Suprapubic skin (tissue), 4 donors: Measurements from ENCODE around the gene PAIP2B. TPM values are rescaled to one million over a fixed set of nuclear protein-coding genes. Genes with fewer than 3 reads are reported as not detected.

Source experiments
- DNase-seq, 2 donors: peaks; one replicate each; pipeline ENCODE4 v3.0.0-alpha.2; 2019; ENCODE audit warnings: low spot score in 2 of 2
- H3K27ac ChIP-seq: fragments of 200-600 bp; sonication (generic); one replicate; pipeline ENCODE4 v1.5.1; 2019
- H3K27me3 ChIP-seq: fragments of 200-600 bp; sonication (generic); one replicate; pipeline ENCODE4 v1.5.1; 2019
- H3K36me3 ChIP-seq: fragments of 200-600 bp; sonication (generic); one replicate; pipeline ENCODE4 v1.5.1; 2019
- H3K4me1 ChIP-seq: fragments of 200-600 bp; sonication (generic); one replicate; pipeline ENCODE4 v1.5.1; 2019
- H3K4me3 ChIP-seq: fragments of 200-600 bp; sonication (generic); one replicate; pipeline ENCODE4 v1.5.1; 2019; ENCODE audit warnings: mild to moderate bottlenecking
- H3K9me3 ChIP-seq: fragments of 200-600 bp; sonication (generic); one replicate; pipeline ENCODE4 v1.5.1; 2019
- EP300 ChIP-seq: sonication (generic); formaldehyde crosslinking; IDR thresholded peaks from one replicate; pipeline ENCODE4 v1.6.1; 2017; ENCODE audit warnings: antibody characterized with exemption
- POLR2A ChIP-seq, 2 donors: fragments of 450-650 bp; IDR thresholded peaks; one replicate each; pipeline ENCODE4 v1.6.1; 2017; ENCODE audit warnings: antibody characterized with exemption in 2 of 2, mild to moderate bottlenecking in 2 of 2, moderate library complexity in 2 of 2
- POLR2AphosphoS5 ChIP-seq, 3 donors: sonication (generic); formaldehyde crosslinking; IDR thresholded peaks; one replicate each; pipeline ENCODE4 v1.6.1; 2017; ENCODE audit warnings: antibody characterized with exemption in 3 of 3
- WGBS: methylation state at CpG from one replicate; pipeline ENCODE4 v1.1.5; 2018; 5-methylcytosine and 5-hydroxymethylcytosine counted together
- total RNA-seq, 4 donors: library from RNA; depleted of rRNA; stranded (reverse); fragments of >200 nt; gene quantifications; one replicate each; pipeline ENCODE4 v1.1.0, GENCODE V29; 2016
- TF ChIP-seq, protein P1 (sequence below), 2 donors: fragments of 200-600 bp in 1 of 2; fragments of 450-650 bp in 1 of 2; sonication (generic) in 1 of 2; IDR thresholded peaks; one replicate each; pipeline ENCODE4 v1.5.1; 2016 to 2019; ENCODE audit warnings: antibody characterized with exemption in 2 of 2, mild to moderate bottlenecking in 1 of 2, moderate library complexity in 1 of 2

The PAIP2B gene, protein sequence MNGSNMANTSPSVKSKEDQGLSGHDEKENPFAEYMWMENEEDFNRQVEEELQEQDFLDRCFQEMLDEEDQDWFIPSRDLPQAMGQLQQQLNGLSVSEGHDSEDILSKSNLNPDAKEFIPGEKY
- 10 to 100 TPM; 21.0 to 30.3 (median 26.7) TPM for total RNA-seq

DNA sequence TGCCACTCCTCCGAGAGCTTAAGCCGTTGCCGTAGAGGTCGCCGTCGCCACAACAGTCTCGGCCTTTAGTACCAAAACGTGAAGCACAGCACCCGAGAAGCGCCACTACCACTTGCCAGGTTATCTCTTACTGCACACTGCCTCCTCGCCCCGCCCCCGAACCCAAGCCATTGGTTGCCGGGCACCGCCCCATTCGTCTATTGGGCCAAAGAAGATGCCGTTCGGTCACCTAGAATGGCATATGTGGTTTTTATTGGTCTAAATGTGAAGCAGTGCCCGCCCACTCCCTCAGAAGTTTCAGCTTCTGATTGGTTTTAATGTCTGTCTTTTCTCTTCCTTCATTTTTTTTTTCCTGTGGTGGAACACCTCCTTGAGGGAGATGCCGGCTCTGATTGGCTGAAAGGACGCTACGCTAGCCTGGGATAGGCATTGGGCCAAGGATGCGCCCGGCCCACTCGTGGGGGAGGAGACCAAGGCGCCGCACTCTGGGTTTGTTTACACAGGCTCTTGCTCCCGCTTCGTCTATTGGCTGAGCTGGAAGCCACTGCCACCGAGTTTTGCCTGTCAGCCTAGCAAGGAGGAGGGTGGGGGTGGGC, at the start of gene PAIP2B:
TSS of gene PAIP2B (minus strand) at position 139 of the 596 bp plus-strand sequence. CDS start 24,514 bp downstream, outside the sequence.
- TF ChIP-seq POLR2A (IDR thresholded peaks at IDR 0.05), result peak in 1 of 2 donors; percentile 54
- TF ChIP-seq, protein P1, sequence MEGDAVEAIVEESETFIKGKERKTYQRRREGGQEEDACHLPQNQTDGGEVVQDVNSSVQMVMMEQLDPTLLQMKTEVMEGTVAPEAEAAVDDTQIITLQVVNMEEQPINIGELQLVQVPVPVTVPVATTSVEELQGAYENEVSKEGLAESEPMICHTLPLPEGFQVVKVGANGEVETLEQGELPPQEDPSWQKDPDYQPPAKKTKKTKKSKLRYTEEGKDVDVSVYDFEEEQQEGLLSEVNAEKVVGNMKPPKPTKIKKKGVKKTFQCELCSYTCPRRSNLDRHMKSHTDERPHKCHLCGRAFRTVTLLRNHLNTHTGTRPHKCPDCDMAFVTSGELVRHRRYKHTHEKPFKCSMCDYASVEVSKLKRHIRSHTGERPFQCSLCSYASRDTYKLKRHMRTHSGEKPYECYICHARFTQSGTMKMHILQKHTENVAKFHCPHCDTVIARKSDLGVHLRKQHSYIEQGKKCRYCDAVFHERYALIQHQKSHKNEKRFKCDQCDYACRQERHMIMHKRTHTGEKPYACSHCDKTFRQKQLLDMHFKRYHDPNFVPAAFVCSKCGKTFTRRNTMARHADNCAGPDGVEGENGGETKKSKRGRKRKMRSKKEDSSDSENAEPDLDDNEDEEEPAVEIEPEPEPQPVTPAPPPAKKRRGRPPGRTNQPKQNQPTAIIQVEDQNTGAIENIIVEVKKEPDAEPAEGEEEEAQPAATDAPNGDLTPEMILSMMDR (IDR thresholded peaks at IDR 0.05), result no peak
- Histone ChIP-seq H3K4me1 (peaks cover 17% of the 10 kb centered on the region), H3K27ac (peak within 1 kb of the TSS; percentile 73), H3K27me3 (no peaks in the 10 kb centered on the region), H3K9me3 (no peaks in the 10 kb centered on the region), H3K36me3 (peaks cover under 1% of the 10 kb centered on the region), H3K4me3 (peak within 1 kb of the TSS; percentile 81)
- DNase-seq, result peak; percentile 99
- WGBS, result 0% methylated on average over 22 of the region's 30 CpGs

DNA sequence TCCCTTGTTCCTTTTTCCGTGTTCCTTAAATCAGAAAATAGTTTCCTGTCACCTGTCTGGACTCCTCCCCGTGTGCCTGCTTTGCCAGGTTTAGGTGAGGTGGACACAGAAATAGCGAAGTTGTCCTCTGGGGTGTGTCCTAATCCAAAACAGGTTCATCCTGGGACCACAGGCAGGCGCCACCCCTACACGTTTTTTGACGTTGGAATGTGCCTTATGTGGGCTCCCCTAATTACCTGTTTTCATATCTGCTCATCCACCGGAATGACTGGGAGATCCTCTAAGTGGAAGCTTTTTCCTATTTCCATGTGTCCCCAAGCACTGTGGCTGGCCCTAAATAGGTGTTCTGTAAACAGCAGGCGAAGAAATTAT, 49.0 kb upstream of the PAIP2B start:
- H3K9me3 ChIP-seq, result no peaks in the 10 kb centered on the region
- H3K27me3 ChIP-seq, result peaks cover 67% of the 10 kb centered on the region
- H3K27ac ChIP-seq, result no peak overlapping the region
- H3K4me1 ChIP-seq, result peaks cover 17% of the 10 kb centered on the region
- no peaks in the 10 kb centered on the region for H3K36me3 ChIP-seq
- 29% methylated on average over 8 of the region's 8 CpGs for WGBS
- TF ChIP-seq, protein P1 (IDR thresholded peaks at IDR 0.05), result no peak
- no peak for TF ChIP-seq EP300
- no peak for TF ChIP-seq POLR2A (IDR thresholded peaks at IDR 0.05)
- TF ChIP-seq POLR2AphosphoS5 (IDR thresholded peaks at IDR 0.05), result no peak
- peak overlapping the region; percentile 52 for H3K4me3 ChIP-seq
- no peak for DNase-seq

DNA sequence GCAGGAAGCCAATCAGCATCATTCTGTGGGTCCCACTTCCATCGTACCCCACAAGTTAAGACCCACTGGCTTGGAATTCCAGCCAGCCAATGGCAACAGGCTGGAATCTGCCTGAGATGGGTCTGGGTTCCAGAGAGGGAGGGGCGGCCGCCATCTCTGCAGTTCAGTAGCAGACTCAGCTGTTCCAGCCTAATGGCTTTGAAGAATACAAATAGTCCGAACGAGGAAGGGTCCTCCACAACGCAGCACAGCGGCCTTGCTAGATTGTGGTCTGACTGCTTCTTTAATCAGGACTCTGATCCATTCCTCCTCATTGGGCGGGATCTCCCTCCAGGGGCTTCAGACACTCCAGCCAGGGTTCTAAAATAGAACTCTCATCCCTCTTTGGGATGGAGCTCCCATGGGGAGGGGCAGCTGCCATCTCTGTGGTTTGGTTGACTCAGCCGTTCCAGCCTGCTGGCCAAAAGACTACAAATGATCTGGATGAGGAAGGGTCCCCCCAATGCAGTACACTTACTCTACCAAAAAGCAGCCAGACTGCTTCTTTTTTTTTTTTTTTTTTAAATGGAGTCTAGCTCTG, 42.7 kb upstream of the PAIP2B start:
- DNase-seq, result no peak

DNA sequence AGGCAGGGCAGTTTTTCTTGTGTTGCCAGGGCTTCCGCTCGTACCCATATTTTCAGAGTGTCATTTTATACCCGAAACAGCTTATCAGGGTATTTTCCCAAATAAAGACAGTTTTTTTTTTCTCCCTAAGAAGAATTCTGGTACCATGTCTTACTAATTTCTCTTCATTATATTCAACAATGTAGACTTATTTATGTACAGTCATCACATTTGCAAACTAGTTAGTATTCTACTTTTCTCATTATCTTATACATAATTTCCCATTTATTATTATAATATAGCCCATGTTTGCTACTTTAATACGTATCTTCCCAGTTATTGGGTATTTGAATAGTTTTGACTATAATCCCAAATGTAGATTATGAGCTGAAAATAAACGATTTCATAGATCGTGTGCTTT, 36.5 kb upstream of the PAIP2B start:
- TF ChIP-seq POLR2A (IDR thresholded peaks at IDR 0.05) (no peak), POLR2AphosphoS5 (IDR thresholded peaks at IDR 0.05) (no peak), EP300 (no peak)
- TF ChIP-seq, protein P1 (IDR thresholded peaks at IDR 0.05), result no peak
- no peak for DNase-seq
- Histone ChIP-seq H3K9me3 (no peaks in the 10 kb centered on the region), H3K36me3 (no peaks in the 10 kb centered on the region), H3K27ac (no peak overlapping the region), H3K4me1 (no peaks in the 10 kb centered on the region), H3K27me3 (peaks cover 9% of the 10 kb centered on the region), H3K4me3 (no peak overlapping the region)
- 87% methylated on average over 6 of the region's 6 CpGs for WGBS

More for the DNA sequence above, 42.7 kb upstream of the PAIP2B start:
- Histone ChIP-seq H3K27ac (no peak overlapping the region), H3K4me3 (no peak overlapping the region), H3K27me3 (peaks cover 33% of the 10 kb centered on the region), H3K9me3 (no peaks in the 10 kb centered on the region), H3K4me1 (no peaks in the 10 kb centered on the region), H3K36me3 (no peaks in the 10 kb centered on the region)
- TF ChIP-seq, protein P1 (IDR thresholded peaks at IDR 0.05), result no peak
- TF ChIP-seq POLR2A (IDR thresholded peaks at IDR 0.05) (no peak), EP300 (no peak), POLR2AphosphoS5 (IDR thresholded peaks at IDR 0.05) (no peak)
- 89% methylated on average over 9 of the region's 9 CpGs for WGBS

DNA sequence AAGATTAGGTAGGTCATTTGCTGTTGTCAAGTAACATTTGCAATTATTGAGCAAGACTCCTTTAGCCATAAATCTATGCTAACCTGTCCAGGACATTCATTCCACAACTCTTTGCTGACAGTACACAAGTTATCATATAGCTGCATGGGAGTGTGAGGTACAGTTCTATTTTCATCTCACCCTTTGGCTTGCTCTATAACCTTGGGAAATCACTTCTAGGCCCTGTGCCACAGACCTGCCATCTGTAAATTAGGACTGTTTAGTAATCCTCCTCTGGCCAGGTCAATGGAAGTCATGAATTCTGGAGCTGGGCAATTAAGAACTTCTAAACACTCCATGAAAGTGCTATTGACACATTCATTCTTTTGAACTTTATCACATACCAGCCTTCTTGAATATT, 34.6 kb upstream of the PAIP2B start:
- Histone ChIP-seq H3K36me3 (no peaks in the 10 kb centered on the region), H3K4me1 (no peaks in the 10 kb centered on the region), H3K27me3 (peaks cover 12% of the 10 kb centered on the region), H3K4me3 (no peak overlapping the region), H3K9me3 (no peaks in the 10 kb centered on the region), H3K27ac (no peak overlapping the region)
- no peak for DNase-seq
- TF ChIP-seq POLR2AphosphoS5 (IDR thresholded peaks at IDR 0.05) (no peak), POLR2A (IDR thresholded peaks at IDR 0.05) (no peak), EP300 (no peak)
